Measurements from ENCODE around the gene CABP4. TPM values are rescaled to one million over a fixed set of nuclear protein-coding genes. Genes with fewer than 3 reads are reported as not detected.

The CABP4 gene
- total RNA-seq, 1 experiment from 2014 or later = 2.5 TPM

DNA sequence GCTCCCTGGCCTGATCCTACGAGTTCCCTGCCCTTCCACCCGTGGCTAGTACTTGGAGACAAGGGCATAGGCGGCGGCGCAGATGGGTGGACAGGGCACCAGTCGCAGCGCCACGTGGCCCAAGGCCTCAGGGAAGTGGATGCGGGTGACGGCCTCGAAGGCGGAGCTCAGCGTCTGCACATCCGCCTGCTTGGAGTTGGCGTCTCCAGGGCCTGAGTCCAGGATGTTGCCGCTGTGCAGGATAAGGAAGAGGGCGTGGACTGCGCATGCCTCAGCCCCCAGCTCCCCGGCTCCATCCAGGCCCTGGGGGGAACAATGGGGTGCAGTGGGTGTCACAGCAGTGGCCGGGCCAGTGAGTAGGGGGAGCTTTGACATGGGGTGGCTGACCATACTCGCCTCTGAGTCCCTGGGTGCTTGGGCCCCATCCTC, 43.4 kb downstream of the CABP4 start:
- no peak overlapping the region for H3K4me3 ChIP-seq
- no peak overlapping the region for H3K27ac ChIP-seq
- peaks cover 7% of the 10 kb centered on the region; the same call in 1 of the 2 replicates for H3K36me3 ChIP-seq (ENCODE audit: low read depth)
- H2AFZ ChIP-seq = no peak overlapping the region
- no peak for DNase-seq
- intact Hi-C loops (cut with micrococcal nuclease; ENCODE audit: unreplicated experiment) = no loop called here
- H3K4me2 ChIP-seq = no peak overlapping the region
- no TSS peak for BruUV-seq (replicated peaks)
- no peaks in the 10 kb centered on the region for H3K9me3 ChIP-seq (ENCODE audit: insufficient read depth, low read depth)
- H4K20me1 ChIP-seq (ENCODE audit: insufficient read depth) = no peaks in the 10 kb centered on the region
- no peaks in the 10 kb centered on the region for H3K27me3 ChIP-seq (ENCODE audit: insufficient read depth, low read depth)
- no peaks in the 10 kb centered on the region for H3K9me2 ChIP-seq (ENCODE audit: insufficient read depth)
- H3F3A ChIP-seq (ENCODE audit: insufficient read depth, low read depth) = peaks cover 15% of the 10 kb centered on the region; the same call in 1 of the 2 replicates
- ChIA-PET POLR2A (ENCODE audit: unreplicated experiment) (interaction anchor here (0.6 kb wide), 1 partner anchor 15 kb away, joined by 3 read pairs; no protein-coding TSS in a partner anchor), CTCF (no interaction called here)
- peaks cover 15% of the 10 kb centered on the region for H3K79me2 ChIP-seq (ENCODE audit: low read depth)
- peaks cover 9% of the 10 kb centered on the region for H3K4me1 ChIP-seq (replicated peaks; ENCODE audit: insufficient read depth)
- TF ChIP-seq EZH2 (IDR thresholded peaks at IDR 0.05; ENCODE audit: low read depth) = no peak
- TF ChIP-seq, protein P1, sequence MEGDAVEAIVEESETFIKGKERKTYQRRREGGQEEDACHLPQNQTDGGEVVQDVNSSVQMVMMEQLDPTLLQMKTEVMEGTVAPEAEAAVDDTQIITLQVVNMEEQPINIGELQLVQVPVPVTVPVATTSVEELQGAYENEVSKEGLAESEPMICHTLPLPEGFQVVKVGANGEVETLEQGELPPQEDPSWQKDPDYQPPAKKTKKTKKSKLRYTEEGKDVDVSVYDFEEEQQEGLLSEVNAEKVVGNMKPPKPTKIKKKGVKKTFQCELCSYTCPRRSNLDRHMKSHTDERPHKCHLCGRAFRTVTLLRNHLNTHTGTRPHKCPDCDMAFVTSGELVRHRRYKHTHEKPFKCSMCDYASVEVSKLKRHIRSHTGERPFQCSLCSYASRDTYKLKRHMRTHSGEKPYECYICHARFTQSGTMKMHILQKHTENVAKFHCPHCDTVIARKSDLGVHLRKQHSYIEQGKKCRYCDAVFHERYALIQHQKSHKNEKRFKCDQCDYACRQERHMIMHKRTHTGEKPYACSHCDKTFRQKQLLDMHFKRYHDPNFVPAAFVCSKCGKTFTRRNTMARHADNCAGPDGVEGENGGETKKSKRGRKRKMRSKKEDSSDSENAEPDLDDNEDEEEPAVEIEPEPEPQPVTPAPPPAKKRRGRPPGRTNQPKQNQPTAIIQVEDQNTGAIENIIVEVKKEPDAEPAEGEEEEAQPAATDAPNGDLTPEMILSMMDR (conservative IDR thresholded peaks at IDR 0.05) = no peak

DNA sequence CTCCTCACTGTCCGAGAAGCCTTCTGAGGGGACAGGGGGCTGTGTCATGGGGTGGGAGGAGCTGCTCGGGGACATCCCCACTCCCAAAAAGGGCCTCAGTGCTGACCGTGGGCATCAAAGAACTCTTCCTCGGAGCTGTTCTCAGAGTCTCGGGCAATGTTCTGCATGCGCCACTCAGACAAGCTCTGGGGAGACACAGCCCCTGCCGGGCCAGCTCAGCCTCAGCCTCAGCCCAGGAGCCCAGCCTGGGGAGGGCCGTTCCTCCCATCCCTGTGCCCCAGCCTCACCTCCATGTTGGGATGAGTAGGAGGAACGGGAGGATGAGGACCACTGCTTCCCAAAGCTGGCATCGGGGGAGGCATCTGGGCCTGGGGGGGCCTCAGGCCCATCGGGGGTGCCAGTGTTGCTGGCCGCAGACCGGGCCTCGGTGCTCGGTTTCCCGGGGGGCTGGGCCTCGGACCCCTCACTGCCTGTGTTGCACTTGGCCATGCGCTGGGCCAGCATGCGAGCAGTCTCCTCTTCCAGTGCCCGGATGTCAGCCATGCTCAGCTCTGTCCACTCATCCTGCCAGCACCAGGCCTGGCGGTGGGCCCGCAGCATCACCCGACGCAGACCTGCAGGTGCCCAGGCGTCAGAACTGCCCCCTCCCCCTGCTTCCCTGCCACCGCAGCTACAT, 44.8 kb downstream of the CABP4 start:
- Histone ChIP-seq H3K4me2 (no peak overlapping the region), H3F3A (ENCODE audit: insufficient read depth, low read depth) (peaks cover 20% of the 10 kb centered on the region), H3K79me2 (ENCODE audit: low read depth) (peaks cover 19% of the 10 kb centered on the region), H3K4me3 (no peak overlapping the region), H2AFZ (no peak overlapping the region), H3K9me2 (ENCODE audit: insufficient read depth) (no peaks in the 10 kb centered on the region), H3K4me1 (replicated peaks; ENCODE audit: insufficient read depth) (peaks cover 12% of the 10 kb centered on the region), H3K9me3 (ENCODE audit: insufficient read depth, low read depth) (no peaks in the 10 kb centered on the region), H3K36me3 (ENCODE audit: low read depth) (peaks cover 7% of the 10 kb centered on the region; the same call in 1 of the 2 replicates), H4K20me1 (ENCODE audit: insufficient read depth) (no peaks in the 10 kb centered on the region), H3K27ac (no peak overlapping the region), H3K27me3 (ENCODE audit: insufficient read depth, low read depth) (no peaks in the 10 kb centered on the region)
- POLR2A ChIA-PET (ENCODE audit: unreplicated experiment) = no interaction called here
- CTCF ChIA-PET = no interaction called here
- BruUV-seq (replicated peaks) = no TSS peak
- no peak for DNase-seq
- intact Hi-C loops (cut with micrococcal nuclease; ENCODE audit: unreplicated experiment) = no loop called here
- no peak for TF ChIP-seq EZH2 (IDR thresholded peaks at IDR 0.05; ENCODE audit: low read depth)
- TF ChIP-seq, protein P1 (conservative IDR thresholded peaks at IDR 0.05) = no peak

DNA sequence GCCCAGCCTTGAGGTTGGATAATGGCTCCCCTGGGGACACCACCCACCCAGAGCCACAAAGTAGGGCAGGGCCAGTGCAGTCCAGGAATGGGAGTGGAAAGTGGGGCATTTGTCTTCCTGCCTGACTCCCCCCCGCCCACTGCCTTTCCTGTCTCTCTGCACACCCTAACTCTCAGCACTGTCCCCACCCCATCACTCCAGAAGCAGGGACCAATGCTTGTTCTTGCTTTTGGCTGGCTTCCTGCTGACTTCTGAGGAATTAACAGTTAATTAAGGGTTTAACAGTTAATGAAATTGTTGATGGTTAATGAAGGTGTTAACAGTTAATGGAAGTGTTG, 45.3 kb downstream of the CABP4 start:
- no peak overlapping the region for H3K4me2 ChIP-seq
- H3K27ac ChIP-seq = no peak overlapping the region
- peaks cover 7% of the 10 kb centered on the region; the same call in 1 of the 2 replicates for H3K36me3 ChIP-seq (ENCODE audit: low read depth)
- DNase-seq = no peak
- H3K9me2 ChIP-seq (ENCODE audit: insufficient read depth) = no peaks in the 10 kb centered on the region
- H3K79me2 ChIP-seq (ENCODE audit: low read depth) = peaks cover 19% of the 10 kb centered on the region
- no peak overlapping the region for H3K4me3 ChIP-seq
- peaks cover 24% of the 10 kb centered on the region for H3F3A ChIP-seq (ENCODE audit: insufficient read depth, low read depth)
- POLR2A ChIA-PET (ENCODE audit: unreplicated experiment) = no interaction called here
- H2AFZ ChIP-seq = no peak overlapping the region
- CTCF ChIA-PET = no interaction called here
- BruUV-seq (replicated peaks) = no TSS peak
- intact Hi-C loops (cut with micrococcal nuclease; ENCODE audit: unreplicated experiment) = no loop called here
- H4K20me1 ChIP-seq (ENCODE audit: insufficient read depth) = no peaks in the 10 kb centered on the region
- TF ChIP-seq, protein P1 (conservative IDR thresholded peaks at IDR 0.05) = no peak
- TF ChIP-seq EZH2 (IDR thresholded peaks at IDR 0.05; ENCODE audit: low read depth) = no peak
- no peaks in the 10 kb centered on the region for H3K27me3 ChIP-seq (ENCODE audit: insufficient read depth, low read depth)
- peaks cover 14% of the 10 kb centered on the region for H3K4me1 ChIP-seq (replicated peaks; ENCODE audit: insufficient read depth)
- no peaks in the 10 kb centered on the region for H3K9me3 ChIP-seq (ENCODE audit: insufficient read depth, low read depth)
